ENCODE results near the gene WNT6. TPM values are rescaled to one million over a fixed set of nuclear protein-coding genes. Genes with fewer than 3 reads are reported as not detected.

Gene WNT6
- total RNA-seq, 1 donor from 2014 or later = 0.44 TPM

- Histone ChIP-seq H3K4me1 (peaks cover under 1% of the 10 kb centered on the region), H3K36me3 (no peaks in the 10 kb centered on the region), H3K27me3 (ENCODE audit: low read depth) (peaks cover 73% of the 10 kb centered on the region), H3K9me3 (no peaks in the 10 kb centered on the region), H3K27ac (no peak overlapping the region), H3K4me3 (no peak overlapping the region)
- intact Hi-C loops (cut with DNase I) = no loop called here
- DNase-seq = no peak
- no peak for ATAC-seq
- no peak for TF ChIP-seq CTCF (IDR thresholded peaks at IDR 0.05)
Observed at GRCh38 chr2:218854860-218855259, 4.7 kb upstream of the WNT6 start.

- intact Hi-C loops (cut with DNase I) = no loop called here
- H3K36me3 ChIP-seq = no peaks in the 10 kb centered on the region
- ATAC-seq (no peak), DNase-seq (no peak)
- no peaks in the 10 kb centered on the region for H3K9me3 ChIP-seq
- no peak overlapping the region for H3K4me3 ChIP-seq
- peaks cover 7% of the 10 kb centered on the region for H3K4me1 ChIP-seq
- H3K27ac ChIP-seq = no peak overlapping the region
- no peak for TF ChIP-seq CTCF (IDR thresholded peaks at IDR 0.05)
- H3K27me3 ChIP-seq (ENCODE audit: low read depth) = peaks cover 73% of the 10 kb centered on the region
Observed at GRCh38 chr2:218855305-218856166, 4.1 kb upstream of the WNT6 start.

- TF ChIP-seq CTCF (IDR thresholded peaks at IDR 0.05) = no peak
- ATAC-seq (no peak), DNase-seq (no peak)
- H3K4me3 ChIP-seq = no peak overlapping the region
- H3K27ac ChIP-seq = no peak overlapping the region
- H3K27me3 ChIP-seq (ENCODE audit: low read depth) = peaks cover 73% of the 10 kb centered on the region
- intact Hi-C loops (cut with DNase I) = no loop called here
- no peaks in the 10 kb centered on the region for H3K9me3 ChIP-seq
- H3K36me3 ChIP-seq = no peaks in the 10 kb centered on the region
- peaks cover 15% of the 10 kb centered on the region for H3K4me1 ChIP-seq
Observed at GRCh38 chr2:218856167-218856895, 3.3 kb upstream of the WNT6 start.

DNA sequence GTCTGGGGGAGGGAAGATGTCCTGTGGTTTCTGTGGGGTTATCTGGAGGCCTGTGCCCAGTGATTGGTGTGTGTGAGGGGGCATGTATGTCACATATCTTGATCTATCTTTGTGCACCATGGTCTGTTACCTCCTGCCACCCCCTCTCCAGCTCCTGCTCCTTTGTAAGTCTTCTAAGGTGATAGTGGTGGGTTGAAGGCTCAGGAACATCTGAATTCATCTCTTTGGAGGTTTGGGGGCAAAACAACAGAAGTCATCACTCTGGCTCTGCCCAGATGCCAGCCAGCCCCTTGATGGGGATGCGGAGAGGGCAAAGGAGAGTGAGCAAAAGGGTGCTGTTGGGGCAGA is 2.7 kb upstream of the WNT6 start:
- ATAC-seq = no peak
- H3K9me3 ChIP-seq = no peaks in the 10 kb centered on the region
- no peak for DNase-seq
- no peak overlapping the region for H3K4me3 ChIP-seq
- intact Hi-C loops (cut with DNase I) = no loop called here
- no peak overlapping the region for H3K27ac ChIP-seq
- peaks cover 16% of the 10 kb centered on the region for H3K4me1 ChIP-seq
- TF ChIP-seq CTCF (IDR thresholded peaks at IDR 0.05) = no peak
- no peaks in the 10 kb centered on the region for H3K36me3 ChIP-seq
- peaks cover 73% of the 10 kb centered on the region for H3K27me3 ChIP-seq (ENCODE audit: low read depth)

DNA sequence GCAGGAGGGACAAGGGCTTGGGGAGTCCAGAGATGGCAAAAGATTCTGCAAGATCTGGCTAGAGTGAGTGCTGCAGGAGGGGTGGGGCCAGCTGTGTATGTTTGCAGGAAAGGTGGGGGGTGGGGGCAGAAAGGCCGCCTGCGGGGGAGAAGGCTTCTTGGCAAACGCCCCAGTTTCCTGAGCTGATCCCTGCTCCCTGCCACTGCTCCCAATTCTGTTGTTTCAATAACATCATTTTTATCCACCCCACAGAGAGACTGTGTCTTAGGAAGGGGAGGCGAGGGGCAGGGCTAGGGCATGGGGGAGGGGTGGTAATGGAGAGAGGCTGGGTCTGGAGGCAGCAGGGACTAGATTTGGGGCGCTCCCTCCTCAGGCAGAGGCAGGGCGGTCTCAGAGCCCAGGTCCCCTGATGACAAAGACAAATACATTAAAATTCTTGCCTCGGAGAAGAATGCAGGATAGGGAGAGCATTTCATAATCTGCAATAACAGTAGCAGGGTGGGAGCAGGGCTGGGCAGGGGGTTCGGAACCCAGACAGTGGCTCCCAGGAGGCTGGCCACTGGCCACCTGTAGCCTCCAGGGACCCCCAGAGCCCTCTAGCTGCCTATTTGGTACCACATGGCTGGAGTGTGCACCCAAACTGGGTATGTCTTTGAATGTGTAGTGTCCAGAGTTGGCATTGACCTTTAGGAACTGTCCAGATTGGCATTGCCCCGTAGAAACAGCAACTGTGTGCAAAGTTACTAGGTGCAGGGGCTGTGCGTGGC is 2.1 kb upstream of the WNT6 start:
- Histone ChIP-seq H3K27ac (no peak overlapping the region), H3K4me1 (peaks cover 16% of the 10 kb centered on the region), H3K36me3 (no peaks in the 10 kb centered on the region), H3K27me3 (ENCODE audit: low read depth) (peaks cover 74% of the 10 kb centered on the region), H3K4me3 (no peak overlapping the region), H3K9me3 (no peaks in the 10 kb centered on the region)
- DNase-seq = no peak
- no peak for TF ChIP-seq CTCF (IDR thresholded peaks at IDR 0.05)
- intact Hi-C loops (cut with DNase I) = no loop called here
- ATAC-seq = no peak
